ENCODE measurements around the gene FRMD4A. TPM values are rescaled to one million over a fixed set of nuclear protein-coding genes. Genes with fewer than 3 reads are reported as not detected.

Gene FRMD4A
- polyA plus RNA-seq, 1 of the 3 experiments (the other 2 are of a cell fraction) = 37.7 TPM

DNA sequence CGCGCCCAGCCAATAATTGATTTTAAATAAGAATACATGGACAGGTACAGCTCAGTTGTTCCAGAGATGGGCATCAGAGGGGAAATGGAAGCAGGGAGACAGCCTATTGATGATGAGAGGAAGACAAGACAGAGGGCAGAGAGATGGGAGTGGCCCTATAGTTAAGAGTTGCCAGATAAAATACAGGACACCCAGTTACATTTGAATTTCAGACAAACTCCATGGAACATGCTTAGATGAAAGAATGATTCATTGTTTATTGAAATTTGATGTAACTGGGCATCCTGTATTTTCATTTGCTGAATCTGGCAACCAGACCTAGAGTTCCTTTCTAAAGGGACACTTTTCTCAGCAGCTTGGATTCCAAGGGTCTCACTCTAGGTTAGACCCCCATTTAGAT is 341.1 kb downstream of the FRMD4A start:
- WGBS (ENCODE audit: low lambda C conversion rate) = 100% methylated on average over 2 of the region's 2 CpGs
- ChIA-PET POLR2A (no interaction called here), CTCF (interaction anchor here (1.5 kb wide), 1 partner anchor 71 kb away, joined by 5 read pairs; no protein-coding TSS in a partner anchor)
- no peak overlapping the region for H3K9ac ChIP-seq
- peaks cover 16 to 32% of the 10 kb centered on the region in 2 experiments for H3K4me1 ChIP-seq (ENCODE audit: control insufficient read depth in 1 of 2, insufficient read depth in 2 of 2, low read depth in 1 of 2, low read length in 1 of 2)
- H3K9me2 ChIP-seq = no peaks in the 10 kb centered on the region
- DNase-seq = no peak
- TF ChIP-seq, protein P1, sequence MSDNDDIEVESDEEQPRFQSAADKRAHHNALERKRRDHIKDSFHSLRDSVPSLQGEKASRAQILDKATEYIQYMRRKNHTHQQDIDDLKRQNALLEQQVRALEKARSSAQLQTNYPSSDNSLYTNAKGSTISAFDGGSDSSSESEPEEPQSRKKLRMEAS (IDR thresholded peaks at IDR 0.05; ENCODE audit: low read depth) = no peak
- TF ChIP-seq CTCF (IDR thresholded peaks at IDR 0.05) = no peak
- TF ChIP-seq JUND (IDR thresholded peaks at IDR 0.05) = no peak
- TF ChIP-seq RFX5 (IDR thresholded peaks at IDR 0.05; ENCODE audit: low read length) = no peak
- no peak for TF ChIP-seq GABPA (IDR thresholded peaks at IDR 0.05; ENCODE audit: low read depth)
- TF ChIP-seq TCF12 (IDR thresholded peaks at IDR 0.05) = no peak
- H3K4me3 ChIP-seq (ENCODE audit: low read depth in 2 of 2, low read length in 1 of 2) = no peak overlapping the region
- H3K27ac ChIP-seq (ENCODE audit: low read depth in 2 of 2, low read length in 1 of 2) = peak overlapping the region; percentile 76 to 94; a peak in 2 of 4 replicates
- H3F3A ChIP-seq (replicated peaks; ENCODE audit: insufficient read depth) = peaks cover 41% of the 10 kb centered on the region
- H3K36me3 ChIP-seq (replicated peaks in 1 of 2; ENCODE audit: control insufficient read depth in 1 of 2, insufficient read depth in 2 of 2, low read length in 1 of 2) = no peaks in the 10 kb centered on the region
- H3K9me3 ChIP-seq = no peaks in the 10 kb centered on the region
- H2AFZ ChIP-seq (ENCODE audit: low read depth) = no peak overlapping the region
- H3K79me2 ChIP-seq (ENCODE audit: insufficient read depth) = peaks cover 18% of the 10 kb centered on the region
- H4K20me1 ChIP-seq (ENCODE audit: insufficient read depth) = no peaks in the 10 kb centered on the region
- no peaks in the 10 kb centered on the region for H3K27me3 ChIP-seq (ENCODE audit: insufficient read depth)
- 0 out of 2 replicates have a peak overlapping the region, but pooled peaks have one; percentile 56 for H3K4me2 ChIP-seq

DNA sequence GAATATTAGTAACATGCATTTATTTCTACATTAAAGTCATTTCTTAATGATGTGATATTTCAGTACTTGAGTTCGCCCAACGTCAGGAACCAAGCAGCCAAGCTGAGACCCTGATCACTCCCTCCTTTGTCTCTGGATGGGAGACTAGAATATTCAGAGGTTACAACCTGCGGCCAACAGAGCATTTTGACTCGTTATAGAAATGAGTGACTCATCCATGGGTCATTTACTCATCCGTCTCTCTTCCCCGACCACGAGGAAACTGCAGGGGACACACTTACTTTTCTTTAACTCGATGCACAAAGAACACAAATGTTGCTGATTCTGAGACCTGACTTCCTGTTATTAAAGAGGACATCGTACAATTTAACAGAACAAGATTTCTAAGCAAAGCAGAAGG is 343.3 kb downstream of the FRMD4A start:
- no peaks in the 10 kb centered on the region for H3K9me3 ChIP-seq
- H4K20me1 ChIP-seq (ENCODE audit: insufficient read depth) = no peaks in the 10 kb centered on the region
- H3K4me1 ChIP-seq (ENCODE audit: control insufficient read depth in 1 of 2, insufficient read depth in 2 of 2, low read depth in 1 of 2, low read length in 1 of 2) = peaks cover 16 to 32% of the 10 kb centered on the region in 2 experiments
- peaks cover 47% of the 10 kb centered on the region for H3F3A ChIP-seq (replicated peaks; ENCODE audit: insufficient read depth)
- H3K79me2 ChIP-seq (ENCODE audit: insufficient read depth) = peaks cover 12% of the 10 kb centered on the region
- peak overlapping the region; percentile 56 to 94; a peak in 3 of 4 replicates for H3K27ac ChIP-seq (ENCODE audit: low read depth in 2 of 2, low read length in 1 of 2)
- WGBS (ENCODE audit: low lambda C conversion rate) = 23% methylated on average over 9 of the region's 9 CpGs
- no peak overlapping the region for H3K4me3 ChIP-seq (ENCODE audit: low read depth in 2 of 2, low read length in 1 of 2)
- H3K9me2 ChIP-seq = no peaks in the 10 kb centered on the region
- H3K4me2 ChIP-seq = peak overlapping the region; percentile 33; the same call in 1 of the 2 replicates
- 0 out of 2 replicates have a peak overlapping the region, but pooled peaks have one; percentile 29 for H2AFZ ChIP-seq (ENCODE audit: low read depth)
- 0 out of 2 replicates have a peak, but pooled peaks have one; percentile 8 for TF ChIP-seq CTCF (IDR thresholded peaks at IDR 0.05)
- 0 out of 2 replicates have a peak, but pooled peaks have one; percentile 20 for TF ChIP-seq TEAD4 (IDR thresholded peaks at IDR 0.05; ENCODE audit: borderline replicate concordance, insufficient read depth)
- peak; percentile 26; the same call in 1 of the 2 replicates for TF ChIP-seq ELF1 (IDR thresholded peaks at IDR 0.05)
- no peak for TF ChIP-seq YY1 (IDR thresholded peaks at IDR 0.05; ENCODE audit: low read depth)
- TF ChIP-seq POLR2AphosphoS5 (IDR thresholded peaks at IDR 0.05; ENCODE audit: low read depth, low read length) = peak; percentile 12; the same call in 1 of the 2 replicates
- TF ChIP-seq EP300 (IDR thresholded peaks at IDR 0.05; ENCODE audit: borderline replicate concordance in 1 of 2, low read depth in 1 of 2, low read length in 1 of 2) = peak in 1 of 2 experiments; percentile 83; a peak in 2 of 4 replicates
- peak; percentile 96 for TF ChIP-seq FOSL2 (IDR thresholded peaks at IDR 0.05; ENCODE audit: borderline replicate concordance, low read depth)
- TF ChIP-seq, protein P1 (IDR thresholded peaks at IDR 0.05; ENCODE audit: low read depth) = peak; percentile 93
- peak; percentile 89 for TF ChIP-seq JUND (IDR thresholded peaks at IDR 0.05)
- TF ChIP-seq, protein P2, sequence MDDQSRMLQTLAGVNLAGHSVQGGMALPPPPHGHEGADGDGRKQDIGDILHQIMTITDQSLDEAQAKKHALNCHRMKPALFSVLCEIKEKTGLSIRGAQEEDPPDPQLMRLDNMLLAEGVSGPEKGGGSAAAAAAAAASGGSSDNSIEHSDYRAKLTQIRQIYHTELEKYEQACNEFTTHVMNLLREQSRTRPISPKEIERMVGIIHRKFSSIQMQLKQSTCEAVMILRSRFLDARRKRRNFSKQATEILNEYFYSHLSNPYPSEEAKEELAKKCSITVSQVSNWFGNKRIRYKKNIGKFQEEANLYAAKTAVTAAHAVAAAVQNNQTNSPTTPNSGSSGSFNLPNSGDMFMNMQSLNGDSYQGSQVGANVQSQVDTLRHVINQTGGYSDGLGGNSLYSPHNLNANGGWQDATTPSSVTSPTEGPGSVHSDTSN (IDR thresholded peaks at IDR 0.05) = peak; percentile 57
- TF ChIP-seq TCF12 (IDR thresholded peaks at IDR 0.05) = peak; percentile 73
- no peak for TF ChIP-seq SMC3 (IDR thresholded peaks at IDR 0.05; ENCODE audit: low read depth, low read length)
- no peak; the same call in 1 of the 2 replicates for TF ChIP-seq RXRA (IDR thresholded peaks at IDR 0.05; ENCODE audit: borderline replicate concordance, low read depth)
- TF ChIP-seq NFIC (IDR thresholded peaks at IDR 0.05; ENCODE audit: borderline replicate concordance) = peak; percentile 47; the same call in 1 of the 2 replicates
- H3K27me3 ChIP-seq (ENCODE audit: insufficient read depth) = no peaks in the 10 kb centered on the region
- peak overlapping the region; percentile 57; the same call in 1 of the 2 replicates for H3K9ac ChIP-seq
- ChIA-PET POLR2A (no interaction called here), CTCF (no interaction called here)
- no peaks in the 10 kb centered on the region for H3K36me3 ChIP-seq (replicated peaks in 1 of 2; ENCODE audit: control insufficient read depth in 1 of 2, insufficient read depth in 2 of 2, low read length in 1 of 2)
- DNase-seq = no peak
